Measurements from ENCODE around the gene RGS19. TPM values are rescaled to one million over a fixed set of nuclear protein-coding genes. Genes with fewer than 3 reads are reported as not detected.
A peak's percentile ranks its signal among the peaks of the same experiment; 100 is the strongest.

Gene RGS19
- total RNA-seq, 1 donor from 2014 or later: 2.0 TPM

- no peak overlapping the region for H3K27ac ChIP-seq
Observed at GRCh38 chr20:64050261-64051032, 28.9 kb downstream of the RGS19 start.

DNA sequence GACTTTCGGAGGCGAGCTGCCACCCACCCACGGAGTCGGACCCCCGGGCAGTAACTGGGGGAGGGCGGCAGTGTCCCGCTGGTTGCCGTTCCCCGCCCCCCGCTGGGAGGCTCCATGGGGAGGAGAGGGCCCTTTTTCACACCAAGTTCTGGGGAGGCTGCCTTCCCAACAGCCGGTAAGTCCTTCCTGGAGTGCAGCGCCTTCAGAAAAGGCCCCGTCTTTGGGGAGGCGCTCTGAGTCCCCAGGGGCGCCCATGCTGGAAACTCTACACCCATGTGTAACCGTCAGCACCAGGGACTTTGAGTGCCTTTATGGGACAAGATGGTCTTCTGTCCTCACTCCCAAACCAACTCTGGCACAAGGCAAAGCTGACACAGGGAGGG, 29.4 kb downstream of the RGS19 start:
- H3K27ac ChIP-seq: no peak overlapping the region
- TF ChIP-seq, protein P1, sequence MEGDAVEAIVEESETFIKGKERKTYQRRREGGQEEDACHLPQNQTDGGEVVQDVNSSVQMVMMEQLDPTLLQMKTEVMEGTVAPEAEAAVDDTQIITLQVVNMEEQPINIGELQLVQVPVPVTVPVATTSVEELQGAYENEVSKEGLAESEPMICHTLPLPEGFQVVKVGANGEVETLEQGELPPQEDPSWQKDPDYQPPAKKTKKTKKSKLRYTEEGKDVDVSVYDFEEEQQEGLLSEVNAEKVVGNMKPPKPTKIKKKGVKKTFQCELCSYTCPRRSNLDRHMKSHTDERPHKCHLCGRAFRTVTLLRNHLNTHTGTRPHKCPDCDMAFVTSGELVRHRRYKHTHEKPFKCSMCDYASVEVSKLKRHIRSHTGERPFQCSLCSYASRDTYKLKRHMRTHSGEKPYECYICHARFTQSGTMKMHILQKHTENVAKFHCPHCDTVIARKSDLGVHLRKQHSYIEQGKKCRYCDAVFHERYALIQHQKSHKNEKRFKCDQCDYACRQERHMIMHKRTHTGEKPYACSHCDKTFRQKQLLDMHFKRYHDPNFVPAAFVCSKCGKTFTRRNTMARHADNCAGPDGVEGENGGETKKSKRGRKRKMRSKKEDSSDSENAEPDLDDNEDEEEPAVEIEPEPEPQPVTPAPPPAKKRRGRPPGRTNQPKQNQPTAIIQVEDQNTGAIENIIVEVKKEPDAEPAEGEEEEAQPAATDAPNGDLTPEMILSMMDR (IDR thresholded peaks at IDR 0.05): no peak
- peak; percentile 51 for TF ChIP-seq EZH2 (IDR thresholded peaks at IDR 0.05)
- TF ChIP-seq EZH2phosphoT487 (IDR thresholded peaks at IDR 0.05): peak; percentile 40
- Mint-ChIP-seq H3K9me3 (no peaks in the 10 kb centered on the region), H3K36me3 (no peaks in the 10 kb centered on the region), H3K4me3 (no peak overlapping the region), H3K4me1 (peaks cover 13% of the 10 kb centered on the region), H3K27me3 (ENCODE audit: insufficient read depth, low read depth) (peaks cover 46% of the 10 kb centered on the region), H3K27ac (no peak overlapping the region)
- peak overlapping the region; percentile 13 for H3K4me3 ChIP-seq
- peaks cover 84% of the 10 kb centered on the region for H3K27me3 ChIP-seq
- H3F3A ChIP-seq (ENCODE audit: low read depth): peaks cover 19% of the 10 kb centered on the region
- H2AFZ ChIP-seq (replicated peaks): no peak overlapping the region
- H3K9ac ChIP-seq: no peak overlapping the region
- H3K79me2 ChIP-seq (ENCODE audit: low read depth): no peaks in the 10 kb centered on the region
- no peaks in the 10 kb centered on the region for H3K9me3 ChIP-seq (ENCODE audit: low read depth)
- peaks cover 18% of the 10 kb centered on the region for H4K20me1 ChIP-seq (ENCODE audit: low read depth)
- H3K4me1 ChIP-seq: peaks cover 12% of the 10 kb centered on the region
- no peak for DNase-seq (ENCODE audit: low spot score)
- no peaks in the 10 kb centered on the region for H3K36me3 ChIP-seq
- H3K4me2 ChIP-seq: peak overlapping the region; percentile 67

More at GRCh38 chr20:64050261-64051032, 28.9 kb downstream of the RGS19 start:
- Histone ChIP-seq H3K9ac (no peak overlapping the region), H3K27me3 (peaks cover 79% of the 10 kb centered on the region), H3K4me3 (no peak overlapping the region), H3K4me1 (peaks cover 9% of the 10 kb centered on the region), H3K36me3 (no peaks in the 10 kb centered on the region), H4K20me1 (ENCODE audit: low read depth) (peaks cover 18% of the 10 kb centered on the region), H3K9me3 (ENCODE audit: low read depth) (no peaks in the 10 kb centered on the region), H2AFZ (replicated peaks) (no peak overlapping the region), H3K4me2 (no peak overlapping the region), H3F3A (ENCODE audit: low read depth) (peaks cover 19% of the 10 kb centered on the region), H3K79me2 (ENCODE audit: low read depth) (no peaks in the 10 kb centered on the region)
- Mint-ChIP-seq H3K36me3 (no peaks in the 10 kb centered on the region), H3K4me1 (peaks cover 17% of the 10 kb centered on the region), H3K27ac (no peak overlapping the region), H3K27me3 (ENCODE audit: insufficient read depth, low read depth) (peaks cover 42% of the 10 kb centered on the region), H3K9me3 (peaks cover 2% of the 10 kb centered on the region), H3K4me3 (peak overlapping the region; percentile 65)
- no peak for DNase-seq (ENCODE audit: low spot score)
- TF ChIP-seq, protein P1 (IDR thresholded peaks at IDR 0.05): no peak
- no peak for TF ChIP-seq EZH2phosphoT487 (IDR thresholded peaks at IDR 0.05)
- TF ChIP-seq EZH2 (IDR thresholded peaks at IDR 0.05): no peak

- H3K4me2 ChIP-seq: peak within 1 kb of the TSS; percentile 67
Observed at GRCh38 chr20:64049060-64049877, 30.0 kb downstream of the RGS19 start, which contains the start of gene SOX18. TSS of gene SOX18 (minus strand) at chr20:64049639. CDS start at chr20:64049516, 123 bp downstream.

More at GRCh38 chr20:64049060-64049877, 30.0 kb downstream of the RGS19 start, which contains the start of gene SOX18:
- Mint-ChIP-seq H3K9me3 (no peaks in the 10 kb centered on the region), H3K27me3 (ENCODE audit: insufficient read depth, low read depth) (peaks cover 52% of the 10 kb centered on the region), H3K4me1 (peaks cover 9% of the 10 kb centered on the region), H3K27ac (no peak within 1 kb of the TSS), H3K4me3 (peak within 1 kb of the TSS; percentile 65), H3K36me3 (no peaks in the 10 kb centered on the region)
- peaks cover 19% of the 10 kb centered on the region for H3F3A ChIP-seq (ENCODE audit: low read depth)
- H3K27ac ChIP-seq: no peak within 1 kb of the TSS
- H3K4me3 ChIP-seq: peak within 1 kb of the TSS; percentile 35
- H3K4me1 ChIP-seq: peaks cover 12% of the 10 kb centered on the region
- no peaks in the 10 kb centered on the region for H3K9me3 ChIP-seq (ENCODE audit: low read depth)
- peak; percentile 82 for DNase-seq (ENCODE audit: low spot score)
- peak within 1 kb of the TSS; percentile 63 for H2AFZ ChIP-seq (replicated peaks)
- H4K20me1 ChIP-seq (ENCODE audit: low read depth): peaks cover 18% of the 10 kb centered on the region
- TF ChIP-seq EZH2phosphoT487 (IDR thresholded peaks at IDR 0.05): no peak
- TF ChIP-seq, protein P1 (IDR thresholded peaks at IDR 0.05): no peak
- no peak for TF ChIP-seq EZH2 (IDR thresholded peaks at IDR 0.05)
- no peaks in the 10 kb centered on the region for H3K79me2 ChIP-seq (ENCODE audit: low read depth)
- no peaks in the 10 kb centered on the region for H3K36me3 ChIP-seq
- H3K27me3 ChIP-seq: peaks cover 90% of the 10 kb centered on the region
- H3K9ac ChIP-seq: no peak within 1 kb of the TSS
